NAMALWA (cell line): ENCODE data around the gene DNMT1.
"Not testable (repeated sequence)": the region's sequence is repeated elsewhere in the genome, so short reads cannot be mapped to it uniquely, and the experiment has no call there.

Experiments used
- DNase-seq: peaks from one replicate; pipeline ENCODE4 v3.0.0-alpha.2; 2015; ENCODE audit warnings: low spot score

DNMT1 gene

GRCh38 chr19:10182076-10182475, 12.7 kb downstream of the DNMT1 start:
- no peak for DNase-seq

DNA sequence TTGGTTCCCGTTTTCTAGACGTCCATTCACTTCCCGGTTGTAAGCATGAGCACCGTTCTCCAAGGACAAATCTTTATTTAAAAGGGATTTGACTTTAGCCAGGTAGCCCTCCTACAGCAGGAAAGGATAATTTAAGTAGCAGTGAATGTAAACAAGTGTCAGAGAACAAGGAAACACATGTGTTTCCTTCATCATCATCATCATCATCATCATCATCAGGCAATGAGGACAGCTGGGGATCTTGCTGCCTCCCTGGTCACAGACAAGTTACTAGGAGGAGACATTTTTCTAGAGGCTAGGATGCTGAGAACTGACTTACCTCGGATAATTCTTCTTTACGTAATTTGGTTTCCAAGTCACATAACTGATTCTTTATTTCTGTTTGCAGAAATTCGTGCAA, 14.3 kb downstream of the DNMT1 start:
- DNase-seq: no peak

DNA sequence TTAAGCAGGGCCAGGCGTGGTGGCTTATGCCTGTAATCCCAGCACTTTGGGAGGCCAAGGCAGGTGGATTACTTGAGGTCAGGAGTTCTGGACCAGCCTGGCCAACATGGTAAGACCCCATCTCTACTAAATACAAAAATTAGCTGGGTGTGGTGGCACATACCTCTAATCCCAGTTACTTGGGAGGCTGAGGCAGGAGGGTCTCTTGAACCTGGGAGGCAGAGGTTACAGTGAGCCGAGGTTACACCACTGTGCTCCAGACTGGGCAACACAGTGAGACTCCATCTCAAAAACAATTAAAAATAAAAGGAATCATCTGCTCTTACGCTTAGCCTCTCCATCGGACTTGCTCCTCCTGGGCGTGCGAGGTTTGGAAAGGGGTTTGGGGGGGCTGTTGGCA, 14.7 kb downstream of the DNMT1 start:
- DNase-seq: not testable (repeated sequence)

DNA sequence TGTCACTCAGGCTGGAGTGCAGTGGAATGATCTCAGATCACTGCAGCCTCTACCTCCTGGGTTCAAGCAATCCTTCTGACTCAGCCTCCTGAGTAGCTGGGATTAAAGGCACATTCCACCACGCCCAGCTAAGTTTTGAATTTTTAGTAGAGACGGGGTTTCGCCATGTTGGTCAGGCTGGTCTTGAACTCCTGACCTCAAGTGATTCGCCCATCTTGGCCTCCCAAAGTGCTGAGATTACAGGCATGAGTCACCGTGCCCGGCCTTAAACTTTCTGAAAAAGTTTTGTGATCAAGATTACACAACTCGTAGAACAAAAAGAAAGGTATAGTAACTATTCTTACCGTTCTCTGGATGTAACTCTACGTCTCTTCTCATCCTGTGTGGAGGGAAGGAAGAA, 21.2 kb downstream of the DNMT1 start:
- no peak for DNase-seq

- peak; percentile 3 for DNase-seq
These were observed 26.3 kb downstream of the DNMT1 start for GRCh38 chr19:10168386-10168948.

- DNase-seq: no peak
These were observed 27.3 kb downstream of the DNMT1 start for GRCh38 chr19:10167459-10167858.

GRCh38 chr19:10166501-10166900, 28.3 kb downstream of the DNMT1 start:
- not testable (repeated sequence) for DNase-seq

DNA sequence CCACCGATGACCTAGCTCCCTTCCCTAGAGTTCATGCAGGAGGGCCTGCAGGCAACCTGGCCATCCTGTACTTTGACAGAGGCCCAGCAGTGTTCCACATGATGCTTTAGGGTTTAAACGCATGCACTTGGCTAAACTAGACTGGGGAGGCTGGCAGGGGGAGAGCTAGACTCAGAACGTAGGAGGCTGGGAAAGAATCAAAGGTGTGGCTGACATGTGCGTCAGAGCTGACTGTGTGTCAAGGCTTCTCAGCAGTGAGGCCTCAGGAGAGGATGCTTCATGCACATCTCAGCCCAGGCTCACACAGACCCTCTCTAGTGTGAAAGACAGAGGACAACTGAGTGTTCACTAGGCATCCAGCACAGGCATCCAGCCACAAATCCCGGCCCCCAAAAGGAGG, 28.7 kb downstream of the DNMT1 start:
- DNase-seq: no peak

GRCh38 chr19:10163536-10163935, 31.2 kb downstream of the DNMT1 start:
- no peak for DNase-seq

DNA sequence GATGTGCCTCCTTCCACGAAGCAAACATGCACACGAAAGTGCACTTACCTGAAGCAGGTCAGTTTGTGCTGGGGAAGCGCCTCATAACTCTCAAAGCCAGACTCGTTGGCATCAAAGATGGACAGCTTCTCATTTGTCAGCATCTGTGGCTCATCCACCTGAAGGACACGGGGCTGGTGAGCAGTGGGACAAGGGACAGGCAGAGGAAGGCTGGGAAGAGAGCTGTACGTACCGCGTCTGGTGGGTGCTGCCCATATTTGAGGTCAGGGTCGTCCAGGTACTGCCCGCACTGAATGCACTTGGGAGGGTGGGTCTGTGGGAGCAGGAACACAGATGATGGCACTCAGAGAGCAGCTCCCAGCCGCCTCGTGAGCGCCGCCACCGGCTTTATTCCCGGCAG, 35.1 kb downstream of the DNMT1 start:
- no peak for DNase-seq

- no peak for DNase-seq
These were observed 36.3 kb downstream of the DNMT1 start for GRCh38 chr19:10158485-10158884.

DNA sequence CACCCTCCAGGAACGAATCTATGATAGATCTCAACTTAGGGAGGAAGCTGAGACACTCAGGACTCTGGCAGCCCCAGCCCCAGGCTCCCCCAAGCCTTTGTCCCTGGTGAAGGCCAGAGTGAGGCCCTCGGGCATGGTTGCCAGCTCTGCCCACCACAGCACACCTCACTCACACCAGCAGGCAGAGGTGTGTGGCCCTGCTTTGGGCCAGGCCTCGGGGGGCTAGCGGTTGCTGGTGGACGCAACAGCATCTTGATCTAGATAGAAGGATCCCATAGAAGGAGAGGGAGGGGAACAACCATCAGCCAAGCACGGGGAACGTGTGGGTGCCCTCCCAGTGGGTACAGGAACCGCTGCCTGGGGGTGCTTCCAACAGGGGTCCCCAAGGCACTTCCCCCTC, 36.7 kb downstream of the DNMT1 start:
- no peak for DNase-seq

- DNase-seq: no peak
These were observed 38.9 kb downstream of the DNMT1 start for GRCh38 chr19:10155839-10156238.

DNA sequence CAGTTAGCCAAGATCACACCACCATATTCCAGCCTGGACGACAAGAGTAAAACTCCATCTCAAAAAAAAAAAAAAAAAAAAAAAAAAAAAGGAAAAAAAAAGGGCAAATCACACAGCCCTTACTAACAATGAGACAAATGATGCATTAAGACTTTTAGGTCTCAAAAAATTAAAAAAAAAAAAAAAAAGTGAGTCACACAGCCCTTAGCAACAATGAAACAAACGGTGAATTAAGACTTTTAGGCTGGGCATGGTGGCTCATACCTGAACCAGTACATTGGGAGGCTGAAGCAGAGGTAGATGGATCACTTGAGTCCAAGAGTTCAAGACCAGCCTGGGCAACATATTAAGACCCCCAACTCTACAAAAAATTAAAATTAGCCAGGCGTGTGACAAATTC, 42.7 kb downstream of the DNMT1 start:
- DNase-seq: no peak

GRCh38 chr19:10151521-10151920, 43.2 kb downstream of the DNMT1 start:
- DNase-seq: no peak

GRCh38 chr19:10149427-10149826, 45.3 kb downstream of the DNMT1 start:
- no peak for DNase-seq

DNA sequence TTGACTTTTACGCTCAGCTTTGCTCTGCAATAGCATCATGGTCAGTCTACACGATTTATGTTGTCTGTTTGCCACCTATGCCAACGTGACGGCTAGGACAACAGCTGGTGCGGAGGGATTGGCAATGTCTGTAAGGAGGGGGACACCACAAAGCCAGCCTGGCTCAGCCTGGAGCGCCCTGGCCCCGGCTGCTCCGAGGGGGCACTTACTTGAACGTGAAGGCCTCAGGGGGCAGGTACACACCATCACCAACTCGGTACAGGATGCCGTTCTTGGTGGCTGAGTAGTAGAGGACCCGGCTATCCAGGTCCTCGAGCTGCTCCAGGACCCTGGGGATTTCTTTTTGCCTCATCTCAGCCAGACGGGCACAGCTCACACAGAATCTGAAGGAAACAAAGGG, 48.6 kb downstream of the DNMT1 start:
- DNase-seq: no peak

DNA sequence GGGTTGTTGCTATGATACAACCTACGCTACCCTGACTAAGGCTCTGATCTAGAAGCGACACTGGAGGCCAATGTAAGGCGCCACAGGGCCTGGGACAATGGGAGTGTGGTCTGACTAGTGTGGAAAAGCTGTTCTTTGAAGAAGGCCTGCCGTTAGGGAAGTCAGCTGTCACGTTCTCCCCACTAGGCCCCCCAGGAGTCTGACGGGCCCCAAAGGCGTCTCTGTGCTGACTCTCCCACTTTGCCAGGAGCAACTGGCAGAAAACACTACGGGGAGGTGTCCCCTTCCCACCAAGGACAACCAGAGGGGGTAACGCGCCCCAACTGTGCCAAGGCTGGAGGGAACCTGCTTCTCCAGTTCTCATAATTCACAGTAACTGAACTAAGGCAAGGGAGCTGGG, 49.7 kb downstream of the DNMT1 start:
- no peak for DNase-seq

- no peak for DNase-seq
These were observed 50.4 kb downstream of the DNMT1 start for GRCh38 chr19:10144361-10144760.

- DNase-seq: no peak
These were observed 51.1 kb downstream of the DNMT1 start for GRCh38 chr19:10143681-10144080.

GRCh38 chr19:10142701-10143375, 51.9 kb downstream of the DNMT1 start:
- DNase-seq: no peak

DNA sequence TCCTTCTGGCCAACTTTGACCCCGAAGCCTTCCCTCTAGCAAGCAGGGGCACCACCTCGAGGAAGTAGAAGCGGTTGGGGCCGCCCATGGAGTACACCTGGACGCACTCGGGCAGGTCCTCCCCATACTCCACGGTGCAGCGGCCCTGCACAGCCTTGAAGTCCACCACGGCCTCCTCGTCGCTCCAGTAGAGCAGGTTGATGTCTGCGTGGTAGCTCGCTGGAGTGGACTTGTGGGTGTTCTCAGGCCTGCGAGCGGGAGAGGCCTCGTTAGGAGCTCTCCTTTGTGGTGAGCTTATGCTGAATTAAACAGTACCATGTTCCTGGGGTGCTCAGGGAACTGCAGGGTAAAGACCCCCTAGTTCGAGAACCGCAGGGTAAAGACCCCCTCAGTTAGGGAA, 52.8 kb downstream of the DNMT1 start:
- DNase-seq: no peak

DNA sequence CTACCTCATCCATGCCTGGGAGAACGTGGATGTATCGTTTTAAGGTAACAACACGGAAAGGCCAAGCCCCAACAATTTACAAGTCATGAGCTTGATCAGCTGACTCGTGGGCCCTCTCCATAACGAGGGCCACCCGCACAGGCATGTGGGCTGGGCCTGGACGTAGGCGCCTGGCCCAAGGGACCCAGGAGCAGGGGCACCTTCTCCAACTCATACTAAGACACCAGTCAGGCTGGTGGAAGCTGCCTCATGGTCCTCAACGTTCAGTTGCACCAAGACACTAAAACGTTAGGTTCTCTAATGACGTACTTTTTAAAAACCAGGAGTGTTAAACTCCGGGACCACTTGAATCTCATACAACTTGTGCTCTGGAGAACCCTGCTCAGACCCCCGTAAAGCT, 53.3 kb downstream of the DNMT1 start:
- DNase-seq: no peak

DNA sequence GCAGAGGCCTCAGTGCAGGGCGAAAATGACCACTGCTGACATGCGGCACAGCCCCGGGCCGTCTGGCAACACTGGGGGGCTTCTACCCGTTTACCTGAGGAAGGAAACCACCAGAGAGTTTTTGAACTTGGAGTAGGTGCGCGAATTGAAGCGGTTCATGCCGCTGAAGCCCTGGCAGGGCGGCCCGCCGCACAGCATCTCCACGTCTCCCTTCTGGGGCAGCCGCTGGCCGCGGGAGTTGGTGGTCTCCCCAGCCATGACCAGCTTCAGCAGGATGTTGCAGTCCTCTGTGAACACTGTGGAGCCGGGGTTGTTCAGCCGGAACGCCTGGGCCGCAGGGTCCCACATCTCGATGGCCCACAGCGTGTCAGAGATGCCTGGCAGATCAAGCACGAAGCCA, 54.8 kb downstream of the DNMT1 start:
- no peak for DNase-seq
